KMS-11 (cell line): ENCODE measurements around the gene ITPR1.

Experiments used
- H2AFZ ChIP-seq: fragments of 200-600 bp; sonication (generic); 2 replicates; pipeline ENCODE4 v1.6.1; 2016; ENCODE audit warnings: antibody characterized with exemption, mixed run types, low read depth
- H3K27ac ChIP-seq: fragments of 200-600 bp; sonication (generic); 2 replicates; pipeline ENCODE4 v1.6.1; 2016; ENCODE audit warnings: mild to moderate bottlenecking, mixed run types
- H3K27me3 ChIP-seq: fragments of 200-600 bp; sonication (generic); 2 replicates; pipeline ENCODE4 v1.6.1; 2017; ENCODE audit warnings: mild to moderate bottlenecking, low read depth, mixed run types, moderate library complexity; ENCODE audit not compliant: insufficient read depth
- H3K36me3 ChIP-seq: fragments of 200-600 bp; sonication (generic); 2 replicates; pipeline ENCODE4 v1.6.1; 2017; ENCODE audit warnings: mild to moderate bottlenecking, mixed run types; ENCODE audit not compliant: insufficient read depth
- H3K4me1 ChIP-seq: fragments of 200-600 bp; sonication (generic); 2 replicates; pipeline ENCODE4 v1.6.1; 2016; ENCODE audit warnings: mild to moderate bottlenecking, low read depth, mixed run types; ENCODE audit not compliant: poor library complexity, severe bottlenecking
- H3K4me2 ChIP-seq: fragments of 200-600 bp; sonication (generic); 2 replicates; pipeline ENCODE4 v1.7.0; 2016; ENCODE audit warnings: mild to moderate bottlenecking, mixed run types
- H3K4me3 ChIP-seq: fragments of 200-600 bp; sonication (generic); IDR thresholded peaks from 2 replicates; pipeline ENCODE4 v1.6.1; 2017; ENCODE audit warnings: low read depth, low read length, mixed read lengths; ENCODE audit not compliant: insufficient read depth
- H3K79me2 ChIP-seq: fragments of 200-600 bp; sonication (generic); 2 replicates; pipeline ENCODE4 v1.6.1; 2016; ENCODE audit warnings: low read depth, mixed run types; ENCODE audit not compliant: insufficient read depth
- H3K9ac ChIP-seq: fragments of 200-600 bp; sonication (generic); 2 replicates; pipeline ENCODE4 v1.6.1; 2016; ENCODE audit warnings: mild to moderate bottlenecking, mixed run types
- H4K20me1 ChIP-seq: fragments of 200-600 bp; sonication (generic); 2 replicates; pipeline ENCODE4 v1.6.1; 2016; ENCODE audit warnings: mild to moderate bottlenecking, mixed run types; ENCODE audit not compliant: insufficient read depth
- CTCF ChIP-seq: fragments of 200-600 bp; sonication (generic); conservative IDR thresholded peaks from 2 replicates; pipeline ENCODE4 v1.6.1; 2017; ENCODE audit warnings: low read depth, mild to moderate bottlenecking, antibody characterized with exemption, low read length, moderate library complexity, mixed read lengths

The ITPR1 gene

GRCh38 chr3:4546346-4547178, 53.4 kb downstream of the ITPR1 start:
- H3K4me1 ChIP-seq: no peaks in the 10 kb centered on the region
- no peak overlapping the region for H3K9ac ChIP-seq
- H3K27me3 ChIP-seq: no peaks in the 10 kb centered on the region
- TF ChIP-seq CTCF: no peak
- no peak overlapping the region for H3K4me2 ChIP-seq
- no peak overlapping the region for H3K4me3 ChIP-seq
- no peak overlapping the region for H2AFZ ChIP-seq
- no peaks in the 10 kb centered on the region for H3K36me3 ChIP-seq
- no peak overlapping the region for H3K27ac ChIP-seq
- H3K79me2 ChIP-seq: no peaks in the 10 kb centered on the region
- no peaks in the 10 kb centered on the region for H4K20me1 ChIP-seq

DNA sequence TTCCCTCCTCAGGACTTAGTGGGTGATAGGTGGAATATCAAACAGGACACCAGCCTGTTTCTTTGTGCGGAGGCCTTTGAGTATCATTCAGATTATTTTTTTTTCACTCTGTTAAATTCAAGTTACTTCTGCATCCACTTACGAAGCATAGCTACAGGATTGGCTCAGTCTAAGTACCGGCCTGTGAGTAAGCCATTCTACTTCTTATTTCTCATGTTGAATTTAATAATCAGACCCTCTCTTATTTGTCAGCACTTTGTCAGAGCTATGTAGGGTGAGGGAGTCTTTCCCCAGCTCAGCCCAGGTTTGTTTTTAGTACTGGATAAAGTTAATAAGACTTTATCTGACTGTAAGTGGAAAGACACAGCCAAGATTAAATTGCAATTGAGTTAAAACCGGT, 54.7 kb downstream of the ITPR1 start:
- no peak overlapping the region for H3K27ac ChIP-seq
- H3K79me2 ChIP-seq: no peaks in the 10 kb centered on the region
- no peaks in the 10 kb centered on the region for H3K27me3 ChIP-seq
- H2AFZ ChIP-seq: no peak overlapping the region
- H3K4me2 ChIP-seq: no peak overlapping the region
- no peaks in the 10 kb centered on the region for H3K4me1 ChIP-seq
- H4K20me1 ChIP-seq: no peaks in the 10 kb centered on the region
- H3K9ac ChIP-seq: no peak overlapping the region
- no peak for TF ChIP-seq CTCF
- no peak overlapping the region for H3K4me3 ChIP-seq
- H3K36me3 ChIP-seq: no peaks in the 10 kb centered on the region

DNA sequence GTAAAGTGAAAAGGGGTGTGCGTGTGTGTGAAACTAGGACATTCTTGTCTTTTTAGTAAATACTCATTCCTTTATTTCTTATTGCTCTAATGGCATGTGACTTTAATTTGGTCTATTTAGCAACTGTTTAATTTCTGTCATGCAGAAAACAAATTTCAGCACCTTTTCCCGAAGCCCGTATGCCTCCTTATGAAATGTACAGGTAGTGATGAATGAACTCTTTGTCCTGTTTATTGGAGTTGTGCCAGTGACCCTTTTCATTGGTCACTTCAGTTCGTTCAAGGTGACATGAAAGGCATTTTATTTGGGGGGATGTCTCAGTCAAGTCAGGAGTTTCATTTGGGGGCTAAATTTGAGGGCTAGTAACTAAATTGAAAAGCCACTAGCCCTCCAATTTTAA, 55.2 kb downstream of the ITPR1 start:
- Histone ChIP-seq H3K4me2 (no peak overlapping the region), H3K27me3 (no peaks in the 10 kb centered on the region), H4K20me1 (no peaks in the 10 kb centered on the region), H3K9ac (no peak overlapping the region), H3K4me3 (no peak overlapping the region), H3K27ac (no peak overlapping the region), H3K79me2 (no peaks in the 10 kb centered on the region), H3K36me3 (no peaks in the 10 kb centered on the region), H2AFZ (no peak overlapping the region), H3K4me1 (no peaks in the 10 kb centered on the region)
- TF ChIP-seq CTCF: no peak

GRCh38 chr3:4548780-4549179, 55.6 kb downstream of the ITPR1 start:
- Histone ChIP-seq H3K27me3 (no peaks in the 10 kb centered on the region), H3K4me1 (no peaks in the 10 kb centered on the region), H2AFZ (no peak overlapping the region), H3K4me3 (no peak overlapping the region), H3K79me2 (no peaks in the 10 kb centered on the region), H3K36me3 (no peaks in the 10 kb centered on the region), H4K20me1 (no peaks in the 10 kb centered on the region), H3K27ac (no peak overlapping the region), H3K4me2 (no peak overlapping the region), H3K9ac (no peak overlapping the region)
- TF ChIP-seq CTCF: no peak
